PFSK-1 (cell line): ENCODE data around the gene MIDN.

ENCODE experiments used
- FOXP2 ChIP-seq: optimal IDR thresholded peaks from 2 replicates; pipeline ENCODE3; 2011; ENCODE audit warnings: borderline replicate concordance, control low read depth, inconsistent platforms; ENCODE audit not compliant: insufficient read depth; ENCODE audit errors: extremely low read length, extremely low read depth
- POLR2AphosphoS5 ChIP-seq: IDR thresholded peaks from 2 replicates; pipeline ENCODE4 v1.6.1; 2012; ENCODE audit warnings: low read depth, mild to moderate bottlenecking, control low read depth, low read length, moderate library complexity
- REST ChIP-seq, 2 experiments: IDR thresholded peaks; 2 replicates each; pipeline versions ENCODE4 v1.6.1 to v1.8.0; 2011 to 2012; ENCODE audit warnings: low read depth in 2 of 2, low read length in 2 of 2, control low read depth in 1 of 2, inconsistent platforms in 1 of 2, mild to moderate bottlenecking in 1 of 2, moderate library complexity in 1 of 2; ENCODE audit not compliant: insufficient read depth in 1 of 2
- SIN3A ChIP-seq: IDR thresholded peaks from 2 replicates; pipeline ENCODE4 v1.6.1; 2012; ENCODE audit warnings: mild to moderate bottlenecking, low read length, moderate library complexity, borderline replicate concordance; ENCODE audit not compliant: insufficient read depth
- TAF1 ChIP-seq: IDR thresholded peaks from 2 replicates; pipeline ENCODE4 v1.6.1; 2012; ENCODE audit warnings: low read length, control low read depth, borderline replicate concordance; ENCODE audit not compliant: insufficient read depth

DNA sequence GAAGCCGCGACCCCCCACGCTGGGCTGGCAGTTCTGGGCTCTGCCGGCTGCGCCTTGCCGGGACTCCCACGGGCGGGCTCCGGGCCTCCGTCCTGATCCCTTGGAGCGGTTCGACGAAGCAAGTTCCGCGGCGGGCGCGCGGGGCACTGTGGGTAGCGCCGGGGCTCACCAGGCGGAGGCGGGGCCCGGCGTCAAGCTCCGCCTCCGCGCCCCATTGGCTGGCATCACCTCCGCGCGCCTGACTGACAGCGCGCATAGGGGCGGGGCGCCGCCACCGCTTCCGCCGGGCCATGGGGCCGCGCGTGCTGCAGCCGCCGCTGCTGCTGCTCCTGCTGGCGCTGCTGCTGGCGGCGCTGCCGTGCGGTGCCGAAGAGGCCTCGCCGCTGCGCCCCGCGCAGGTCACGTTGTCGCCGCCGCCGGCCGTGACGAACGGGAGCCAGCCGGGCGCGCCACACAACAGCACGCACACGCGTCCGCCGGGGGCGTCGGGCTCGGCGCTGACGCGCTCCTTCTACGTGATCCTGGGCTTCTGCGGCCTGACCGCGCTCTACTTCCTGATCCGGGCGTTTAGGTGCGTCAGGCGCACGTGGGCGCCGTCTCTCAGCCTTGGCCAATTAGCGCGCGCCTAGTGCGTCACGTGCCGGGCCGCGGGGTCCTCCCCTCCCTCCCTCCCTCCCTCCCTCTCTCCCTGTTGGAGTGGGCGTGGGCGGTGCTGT is 27.0 kb downstream of the MIDN start, which contains the start of gene FAM174C:
- peak; percentile 44; the same call in 1 of the 2 replicates for TF ChIP-seq SIN3A
- TF ChIP-seq REST (IDR thresholded peaks at IDR 0.05; ENCODE audit: insufficient read depth in 1 of 2, low read depth in 2 of 2, low read length in 2 of 2) = no peak
- peak; percentile 88 for TF ChIP-seq POLR2AphosphoS5
- peak; percentile 69; the same call in 1 of the 2 replicates for TF ChIP-seq TAF1
- TF ChIP-seq FOXP2 = no peak
